Fibroblast of lung (primary cell): ENCODE results near the gene TEK.

Experiments
- EZH2 ChIP-seq: IDR thresholded peaks from 2 replicates; pipeline ENCODE4 v1.5.1; 2012; ENCODE audit warnings: low read length, control low read depth, mild to moderate bottlenecking; ENCODE audit errors: missing control alignments
- TF ChIP-seq, protein P1 (sequence below), 2 donors: IDR thresholded peaks in 1 of 2; conservative IDR thresholded peaks in 1 of 2; 1 replicate in 1 of 2; 2 replicates in 1 of 2; pipeline ENCODE4 v1.5.1; 2011 to 2012; ENCODE audit warnings: low read length in 2 of 2, control low read depth in 1 of 2, inconsistent platforms in 1 of 2, low read depth in 1 of 2, mild to moderate bottlenecking in 1 of 2

DNA sequence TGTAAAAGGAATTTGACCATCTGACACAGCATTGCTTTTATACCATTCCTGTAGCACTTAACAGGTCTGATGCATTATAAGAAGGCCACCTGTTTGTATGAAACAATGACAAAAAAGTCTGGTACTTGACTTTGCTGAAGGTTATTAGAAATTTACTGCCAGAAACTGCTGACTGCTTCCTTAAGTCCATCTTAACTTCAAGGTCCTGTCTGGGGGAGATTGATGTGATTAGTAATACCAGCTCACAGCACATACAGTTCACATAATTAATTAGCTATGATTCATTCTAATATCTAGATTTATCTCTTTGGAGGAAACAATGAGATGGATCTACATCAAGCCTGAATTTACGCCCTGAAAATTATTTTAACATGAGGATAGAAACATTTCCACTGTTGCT, 49.6 kb upstream of the TEK start:
- TF ChIP-seq, protein P1, sequence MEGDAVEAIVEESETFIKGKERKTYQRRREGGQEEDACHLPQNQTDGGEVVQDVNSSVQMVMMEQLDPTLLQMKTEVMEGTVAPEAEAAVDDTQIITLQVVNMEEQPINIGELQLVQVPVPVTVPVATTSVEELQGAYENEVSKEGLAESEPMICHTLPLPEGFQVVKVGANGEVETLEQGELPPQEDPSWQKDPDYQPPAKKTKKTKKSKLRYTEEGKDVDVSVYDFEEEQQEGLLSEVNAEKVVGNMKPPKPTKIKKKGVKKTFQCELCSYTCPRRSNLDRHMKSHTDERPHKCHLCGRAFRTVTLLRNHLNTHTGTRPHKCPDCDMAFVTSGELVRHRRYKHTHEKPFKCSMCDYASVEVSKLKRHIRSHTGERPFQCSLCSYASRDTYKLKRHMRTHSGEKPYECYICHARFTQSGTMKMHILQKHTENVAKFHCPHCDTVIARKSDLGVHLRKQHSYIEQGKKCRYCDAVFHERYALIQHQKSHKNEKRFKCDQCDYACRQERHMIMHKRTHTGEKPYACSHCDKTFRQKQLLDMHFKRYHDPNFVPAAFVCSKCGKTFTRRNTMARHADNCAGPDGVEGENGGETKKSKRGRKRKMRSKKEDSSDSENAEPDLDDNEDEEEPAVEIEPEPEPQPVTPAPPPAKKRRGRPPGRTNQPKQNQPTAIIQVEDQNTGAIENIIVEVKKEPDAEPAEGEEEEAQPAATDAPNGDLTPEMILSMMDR (conservative IDR thresholded peaks at IDR 0.05 in 1 of 2, IDR thresholded peaks at IDR 0.05 in 1 of 2; ENCODE audit: low read depth in 1 of 2, low read length in 2 of 2): no peak
- no peak for TF ChIP-seq EZH2
